GM12891 (cell line): Measurements from ENCODE around the gene GUCA1A.

ENCODE experiments used
- PAX5 ChIP-seq: IDR thresholded peaks from 2 replicates; pipeline ENCODE4 v1.6.1; 2011; ENCODE audit warnings: low read length, moderate library complexity, mild to moderate bottlenecking; ENCODE audit not compliant: insufficient read depth, severe bottlenecking
- POLR2A ChIP-seq: IDR thresholded peaks from 2 replicates; pipeline ENCODE4 v1.6.1; 2011; ENCODE audit warnings: low read depth, low read length, control low read depth
- POLR2AphosphoS5 ChIP-seq: IDR thresholded peaks from 2 replicates; pipeline ENCODE4 v1.6.1; 2011; ENCODE audit warnings: low read depth, low read length, control low read depth
- SPI1 ChIP-seq: IDR thresholded peaks from 2 replicates; pipeline ENCODE4 v1.6.1; 2011; ENCODE audit warnings: low read depth, low read length, control low read depth
- TAF1 ChIP-seq: IDR thresholded peaks from 2 replicates; pipeline ENCODE4 v1.6.1; 2011; ENCODE audit warnings: low read depth, low read length, control low read depth

GRCh38 chr6:42226161-42226611 is 53.0 kb downstream of the GUCA1A start:
- TF ChIP-seq POLR2AphosphoS5 (no peak), POLR2A (no peak), TAF1 (no peak), SPI1 (no peak), PAX5 (no peak)
